HG02798 (cell line): ENCODE results near the gene SPATA3.
"Not testable (repeated sequence)": the region's sequence is repeated elsewhere in the genome, so short reads cannot be mapped to it uniquely, and the experiment has no call there.

Experiments used
- ATAC-seq: cut with Tn5 transposase; IDR thresholded peaks from one replicate; pipeline ENCODE4 v1.9.1; 2021; ENCODE audit warnings: mild to moderate bottlenecking; ENCODE audit not compliant: unreplicated experiment, poor library complexity

The SPATA3 gene

GRCh38 chr2:231016566-231017230 is 20.8 kb downstream of the SPATA3 start:
- ATAC-seq: no peak

DNA sequence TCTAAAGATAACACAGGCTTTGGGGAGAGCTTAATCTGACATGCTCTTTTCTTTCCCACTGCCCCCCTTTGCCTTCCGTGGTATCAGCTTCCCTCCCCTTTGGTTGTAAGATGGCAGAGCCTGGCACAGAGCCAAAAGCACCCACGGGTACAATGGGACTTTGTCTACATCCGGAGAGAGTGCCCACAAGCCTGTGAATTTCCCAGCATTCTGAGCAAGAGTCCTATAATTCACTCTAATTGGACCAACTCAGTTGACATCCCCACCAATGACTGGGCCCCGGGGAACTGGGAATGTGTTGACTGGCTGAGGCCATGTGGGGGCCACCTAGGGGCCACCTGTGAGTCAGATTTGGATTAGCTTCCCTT is 21.3 kb downstream of the SPATA3 start:
- no peak for ATAC-seq

- no peak for ATAC-seq
Observed at GRCh38 chr2:231018184-231018583, 22.3 kb downstream of the SPATA3 start.

- ATAC-seq: not testable (repeated sequence)
Observed at GRCh38 chr2:231025059-231025458, 29.1 kb downstream of the SPATA3 start.

DNA sequence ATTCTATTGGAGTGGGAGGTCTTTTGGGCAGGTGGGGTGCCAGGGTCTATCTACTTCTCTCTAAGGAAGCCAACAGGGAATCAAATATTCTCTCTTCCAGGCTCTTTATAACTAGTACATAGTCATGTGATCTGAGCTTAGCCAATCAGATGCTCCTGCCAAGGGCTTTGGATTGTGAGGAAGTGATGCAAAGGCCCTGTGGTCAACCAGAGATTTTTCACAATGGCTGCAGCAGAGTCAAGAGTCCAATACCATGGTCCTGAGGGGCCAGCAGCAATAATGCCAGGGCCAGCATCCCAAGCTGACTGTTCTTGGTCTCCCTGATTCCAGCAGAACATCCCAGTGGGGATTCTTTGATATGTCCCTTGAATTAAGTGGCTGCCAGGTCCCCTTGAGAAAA is 33.0 kb downstream of the SPATA3 start:
- ATAC-seq: no peak

GRCh38 chr2:231029563-231029962 is 33.6 kb downstream of the SPATA3 start:
- ATAC-seq: no peak

- ATAC-seq: no peak
Observed at GRCh38 chr2:231030725-231031124, 34.8 kb downstream of the SPATA3 start.

DNA sequence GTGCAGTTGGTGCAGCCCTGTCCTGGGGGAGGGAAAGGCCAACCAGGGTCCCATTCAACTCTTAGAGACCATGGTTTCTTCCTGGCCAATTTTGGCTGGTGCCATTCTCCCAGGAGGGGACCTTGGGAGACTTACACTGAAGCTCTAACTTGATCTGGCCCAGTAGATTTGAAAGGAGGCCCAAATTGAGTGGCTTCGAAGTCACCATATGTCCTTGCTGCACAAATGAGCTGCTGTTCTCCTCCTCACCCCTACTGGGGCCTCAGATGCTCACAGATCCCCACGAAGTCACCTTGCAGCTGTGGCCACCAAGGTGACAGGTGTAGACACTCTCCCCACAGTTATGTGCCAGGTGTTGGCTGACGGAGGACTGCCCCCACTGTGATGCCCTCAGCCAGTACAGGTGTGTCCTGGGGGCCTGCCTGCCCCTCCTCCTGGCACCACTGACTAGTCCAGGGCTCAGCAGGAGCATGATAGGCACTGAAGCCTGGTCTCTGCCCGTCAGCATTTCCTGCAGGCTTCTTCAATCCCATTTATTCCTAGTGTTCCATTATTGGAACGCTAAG is 36.7 kb downstream of the SPATA3 start:
- ATAC-seq: no peak

GRCh38 chr2:231033147-231034132 is 37.5 kb downstream of the SPATA3 start:
- no peak for ATAC-seq

GRCh38 chr2:231034291-231034882 is 38.5 kb downstream of the SPATA3 start:
- ATAC-seq: no peak

GRCh38 chr2:231036131-231036530 is 40.2 kb downstream of the SPATA3 start:
- ATAC-seq: no peak

DNA sequence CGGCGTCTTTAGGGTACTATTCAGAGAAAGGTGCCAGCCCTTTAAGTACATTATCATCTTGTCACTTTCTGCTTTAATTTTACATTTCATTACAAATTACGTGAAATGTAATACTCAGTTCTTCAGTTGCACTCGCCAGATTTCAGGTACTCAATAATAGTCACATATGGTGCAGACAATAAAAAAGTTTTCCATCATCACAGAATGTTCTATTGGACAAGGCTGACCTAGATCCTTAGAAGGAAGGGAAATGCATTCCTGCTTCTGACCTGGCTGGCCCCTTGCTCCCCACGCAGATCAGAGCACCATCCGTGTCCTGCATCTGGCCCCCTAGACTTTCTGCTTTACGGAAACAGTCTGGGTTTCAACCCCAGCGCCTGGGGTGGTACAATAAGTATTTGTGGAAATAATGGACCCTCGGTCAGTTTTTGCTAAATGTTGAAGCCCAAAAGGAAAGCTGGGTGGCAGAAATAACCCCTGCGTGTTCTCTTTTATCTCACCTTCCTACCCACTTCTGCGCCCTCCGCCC is 40.7 kb downstream of the SPATA3 start:
- no peak for ATAC-seq

DNA sequence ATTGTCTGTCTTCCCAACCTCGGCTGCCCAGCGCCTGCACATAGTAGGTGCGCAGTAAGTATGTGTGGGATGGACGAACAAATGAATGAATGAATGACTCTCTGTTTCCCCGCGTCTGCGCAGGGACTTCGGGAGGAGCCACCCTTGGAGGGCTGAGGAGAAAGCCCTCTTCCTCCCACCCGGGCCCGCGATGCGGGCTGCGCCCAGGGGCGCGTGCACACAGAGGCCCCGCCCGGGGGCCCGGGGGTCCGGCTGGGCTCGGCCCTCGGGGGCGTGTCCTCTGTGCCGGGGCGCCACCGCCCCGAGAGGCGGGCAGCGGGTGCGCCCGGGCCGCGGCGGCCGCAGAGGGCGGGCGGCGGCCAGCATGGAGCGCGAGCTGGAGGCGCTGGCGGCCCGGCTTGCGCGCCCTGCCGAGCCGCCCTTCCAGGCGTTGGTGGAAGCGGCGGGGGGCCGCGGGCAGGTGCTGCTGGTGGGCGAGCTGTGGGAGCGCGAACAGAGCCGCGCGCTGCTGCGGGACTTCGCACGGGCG is 41.3 kb downstream of the SPATA3 start, which contains the start of gene C2orf72:
Gene C2orf72 (plus strand): TSS at position 322 of the 529 bp plus-strand sequence. CDS start 43 bp downstream, at position 365.
- ATAC-seq: no peak

DNA sequence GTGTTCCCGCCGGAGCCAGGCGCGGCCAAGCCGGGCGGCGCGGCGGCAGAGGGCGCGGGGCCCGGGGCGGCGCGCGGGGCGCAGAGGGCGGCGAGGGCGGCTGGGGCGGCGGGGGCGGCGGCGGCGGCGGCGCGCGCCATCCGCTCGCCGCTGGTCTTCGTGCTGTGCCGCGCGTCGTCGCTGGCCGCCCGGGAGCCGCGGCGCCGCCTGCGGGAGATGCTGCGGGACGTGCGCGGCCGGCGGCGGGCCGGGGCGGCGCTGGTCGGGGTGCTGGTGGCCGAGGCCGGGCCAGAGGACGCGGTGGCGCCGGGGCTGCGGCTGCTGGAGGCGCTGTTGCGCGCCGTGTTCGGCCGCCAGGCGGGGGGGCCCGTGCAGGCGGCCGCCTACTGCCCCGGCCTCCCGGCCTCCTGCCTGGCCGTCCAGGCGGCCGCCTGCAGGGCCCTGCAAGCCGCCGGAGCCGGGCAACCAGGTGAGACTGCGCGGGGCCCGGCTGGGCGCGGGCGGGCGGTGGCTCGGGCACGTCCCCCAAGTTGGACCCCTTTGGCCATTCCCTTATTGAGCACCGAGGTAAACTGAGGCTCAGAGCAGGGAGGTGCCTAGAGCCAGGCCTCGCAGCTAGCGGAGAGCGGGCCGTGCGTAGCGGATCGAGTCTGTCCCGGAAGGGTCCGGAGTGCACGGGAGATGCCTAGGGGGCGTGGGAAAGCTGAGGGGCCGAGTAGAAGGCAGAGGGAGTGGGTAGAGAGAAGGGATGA is 42.0 kb downstream of the SPATA3 start:
- ATAC-seq: no peak

- no peak for ATAC-seq
Observed at GRCh38 chr2:231038483-231039293, 42.8 kb downstream of the SPATA3 start.

DNA sequence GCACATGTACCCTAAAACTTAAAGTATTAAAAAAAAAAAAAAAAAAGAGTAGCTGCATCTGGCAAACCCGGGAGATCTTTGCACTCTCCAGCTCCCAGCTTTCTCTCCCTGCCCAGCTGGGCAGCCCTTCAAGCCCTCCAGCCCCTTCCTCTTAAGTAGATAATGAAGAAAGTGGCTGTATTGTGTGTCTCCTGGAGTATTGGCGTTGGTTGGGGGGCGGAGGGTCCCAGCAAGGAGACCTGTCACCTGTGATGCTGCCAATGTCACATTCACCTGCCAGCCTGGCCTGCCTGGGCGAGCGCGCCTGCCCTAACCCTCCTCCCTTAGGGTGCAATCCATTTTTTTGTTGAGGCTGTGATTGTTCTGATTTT is 43.4 kb downstream of the SPATA3 start:
- ATAC-seq: no peak

DNA sequence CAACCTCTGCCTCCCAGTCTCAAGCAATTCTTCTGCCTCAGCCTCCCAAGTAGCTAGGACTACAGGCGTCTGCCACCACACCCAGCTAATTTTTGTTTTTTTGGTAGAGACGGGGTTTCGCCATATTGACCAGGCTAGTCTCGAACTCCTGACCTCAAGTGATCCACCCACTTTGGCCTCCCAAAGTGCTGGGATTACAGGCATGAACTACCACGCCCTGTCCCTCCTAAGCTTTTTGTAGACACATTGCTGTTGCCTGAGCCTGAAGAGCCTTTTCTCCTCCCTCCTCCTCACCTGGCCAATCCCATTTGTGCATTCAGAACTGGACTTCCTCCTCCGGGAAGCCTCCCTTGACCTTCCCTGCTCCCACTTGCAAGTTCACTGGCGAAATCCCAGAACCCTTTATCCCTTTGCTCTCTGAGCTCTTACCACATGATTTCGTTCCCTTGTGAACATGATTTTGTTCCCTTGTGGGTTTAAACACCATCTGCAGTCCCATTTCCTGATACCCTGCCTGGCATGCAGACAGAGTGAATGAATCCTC is 44.0 kb downstream of the SPATA3 start:
- ATAC-seq: no peak

GRCh38 chr2:231041061-231041689 is 45.3 kb downstream of the SPATA3 start:
- ATAC-seq: no peak
